MM.1S (cell line): ENCODE measurements around the gene MRPL37.

ENCODE experiments used
- EZH2 ChIP-seq: fragments of 300-600 bp; sonication (generic); optimal IDR thresholded peaks from 2 replicates; pipeline ENCODE3; 2017; ENCODE audit warnings: low read depth, mild to moderate bottlenecking, antibody characterized with exemption, low read length, mixed read lengths
- TF ChIP-seq, protein P1 (sequence below): fragments of 300-600 bp; sonication (generic); IDR thresholded peaks from 2 replicates; pipeline ENCODE4 v1.5.1; 2016; ENCODE audit warnings: antibody characterized with exemption, low read length, mixed read lengths

DNA sequence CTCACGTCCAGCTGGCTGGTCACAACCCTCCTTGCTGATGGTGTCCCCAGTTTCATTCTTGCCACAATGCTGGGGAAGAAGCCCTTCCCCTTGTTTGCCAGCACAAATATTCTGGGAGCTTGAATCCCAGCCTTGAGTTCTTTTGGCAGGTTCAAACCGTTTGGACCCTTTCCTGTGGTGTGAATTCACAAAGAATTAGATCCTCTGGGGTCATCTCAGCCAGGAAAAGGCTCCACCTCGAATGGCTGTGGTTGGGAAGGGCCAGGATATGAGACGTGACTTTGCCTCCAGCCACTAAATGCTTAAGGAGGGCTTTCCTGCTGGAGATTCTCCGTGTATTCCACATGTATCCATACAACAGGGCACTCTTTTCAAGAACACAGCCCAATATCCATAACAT, 66.9 kb downstream of the MRPL37 start:
- TF ChIP-seq, protein P1, sequence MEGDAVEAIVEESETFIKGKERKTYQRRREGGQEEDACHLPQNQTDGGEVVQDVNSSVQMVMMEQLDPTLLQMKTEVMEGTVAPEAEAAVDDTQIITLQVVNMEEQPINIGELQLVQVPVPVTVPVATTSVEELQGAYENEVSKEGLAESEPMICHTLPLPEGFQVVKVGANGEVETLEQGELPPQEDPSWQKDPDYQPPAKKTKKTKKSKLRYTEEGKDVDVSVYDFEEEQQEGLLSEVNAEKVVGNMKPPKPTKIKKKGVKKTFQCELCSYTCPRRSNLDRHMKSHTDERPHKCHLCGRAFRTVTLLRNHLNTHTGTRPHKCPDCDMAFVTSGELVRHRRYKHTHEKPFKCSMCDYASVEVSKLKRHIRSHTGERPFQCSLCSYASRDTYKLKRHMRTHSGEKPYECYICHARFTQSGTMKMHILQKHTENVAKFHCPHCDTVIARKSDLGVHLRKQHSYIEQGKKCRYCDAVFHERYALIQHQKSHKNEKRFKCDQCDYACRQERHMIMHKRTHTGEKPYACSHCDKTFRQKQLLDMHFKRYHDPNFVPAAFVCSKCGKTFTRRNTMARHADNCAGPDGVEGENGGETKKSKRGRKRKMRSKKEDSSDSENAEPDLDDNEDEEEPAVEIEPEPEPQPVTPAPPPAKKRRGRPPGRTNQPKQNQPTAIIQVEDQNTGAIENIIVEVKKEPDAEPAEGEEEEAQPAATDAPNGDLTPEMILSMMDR = no peak
- TF ChIP-seq EZH2 = no peak
